Placental pericyte (primary cell): ENCODE results near the gene NOX1. TPM values are rescaled to one million over a fixed set of nuclear protein-coding genes. Genes with fewer than 3 reads are reported as not detected.

Experiments used
- small RNA-seq: library from RNA; depleted of rRNA; stranded (forward); fragments of <200 nt; gene quantifications from one replicate; pipeline ENCODE3, GENCODE V24; 2012; ENCODE audit warnings: low replicate concordance
- total RNA-seq: library from RNA; depleted of rRNA; stranded (reverse); fragments of >200 nt; gene quantifications from 2 replicates; pipeline ENCODE4 v1.2.3, GENCODE V29; 2012

Gene NOX1
- 0.22 TPM in 1 of 2 replicates, not detected in the other for total RNA-seq

GRCh38 chrX:100874325-100874724, at the start of gene NOX1:
TSS of gene NOX1 (minus strand) at chrX:100874359. CDS start at chrX:100874139, 220 bp downstream.

GRCh38 chrX:100819837-100820666, 54.1 kb downstream of the NOX1 start, which contains the start of gene CSTF2:
TSS of gene CSTF2 (plus strand) at chrX:100820391. CDS start at chrX:100820417, 26 bp downstream.

Small RNA genes lying within 50 kb of the gene (small RNA-seq; reads per million reads assigned to genes)
- gene RF00411 = not detected

Other genes starting within 250 kb of the NOX1 start
- 23.4 and 25.8 TPM in 2 replicates for gene TSPAN6, start 237.6 kb downstream of the NOX1 start, total RNA-seq
- 40.9 and 73.2 TPM in 2 replicates for gene SRPX2, start 230.2 kb downstream of the NOX1 start, total RNA-seq
- gene SYTL4, start 142.2 kb downstream of the NOX1 start, total RNA-seq = 3.7 and 4.0 TPM in 2 replicates
- 16.0 and 33.2 TPM in 2 replicates for gene CSTF2, start 54.0 kb downstream of the NOX1 start, total RNA-seq
- 0.22 and 4.2 TPM in 2 replicates for gene XKRX, start 54.6 kb upstream of the NOX1 start, total RNA-seq
- not detected in 2 replicates for gene ARL13A, start 95.3 kb upstream of the NOX1 start, total RNA-seq
- gene TRMT2B, start 177.8 kb upstream of the NOX1 start, total RNA-seq = 9.4 and 24.3 TPM in 2 replicates
- 0.66 and 15.2 TPM in 2 replicates for gene TMEM35A, start 204.5 kb upstream of the NOX1 start, total RNA-seq
- gene CENPI, start 223.8 kb upstream of the NOX1 start, total RNA-seq = 4.4 and 50.1 TPM in 2 replicates